Kidney glomerular epithelial cell (primary cell): ENCODE data around the gene RAPGEF1.
A peak's percentile ranks its signal among the peaks of the same experiment; 100 is the strongest.

Experiments
- DNase-seq: peaks from one replicate; lab custom pipeline; 2025; lab: John Stamatoyannopoulos, UW

RAPGEF1 gene

GRCh38 chr9:131747352-131747751 is 7.5 kb upstream of the RAPGEF1 start:
- peak; percentile 28 for DNase-seq

- no peak for DNase-seq
Measured at GRCh38 chr9:131745610-131746009, 5.7 kb upstream of the RAPGEF1 start.

GRCh38 chr9:131744720-131745201 is 4.9 kb upstream of the RAPGEF1 start:
- no peak for DNase-seq

GRCh38 chr9:131744171-131744719 is 4.4 kb upstream of the RAPGEF1 start:
- no peak for DNase-seq

- DNase-seq: no peak
Measured at GRCh38 chr9:131743501-131743900, 3.6 kb upstream of the RAPGEF1 start.

- no peak for DNase-seq
Measured at GRCh38 chr9:131743096-131743495, 3.2 kb upstream of the RAPGEF1 start.

GRCh38 chr9:131740898-131741297 is 1.0 kb upstream of the RAPGEF1 start:
- DNase-seq: no peak

- DNase-seq: no peak
Measured at GRCh38 chr9:131739133-131739958, 530 bp downstream of the RAPGEF1 start.

- DNase-seq: no peak
Measured at GRCh38 chr9:131738293-131739132, 1.4 kb downstream of the RAPGEF1 start.

- no peak for DNase-seq
Measured at GRCh38 chr9:131737426-131737825, 2.5 kb downstream of the RAPGEF1 start.

- no peak for DNase-seq
Measured at GRCh38 chr9:131736431-131736830, 3.4 kb downstream of the RAPGEF1 start.

- DNase-seq: no peak
Measured at GRCh38 chr9:131735238-131736128, 4.4 kb downstream of the RAPGEF1 start.

GRCh38 chr9:131734781-131735180 is 5.1 kb downstream of the RAPGEF1 start:
- no peak for DNase-seq

- DNase-seq: no peak
Measured at GRCh38 chr9:131734165-131734610, 5.7 kb downstream of the RAPGEF1 start.

GRCh38 chr9:131733541-131734061 is 6.3 kb downstream of the RAPGEF1 start:
- peak; percentile 99 for DNase-seq

GRCh38 chr9:131732636-131733289 is 7.1 kb downstream of the RAPGEF1 start:
- DNase-seq: no peak

GRCh38 chr9:131732061-131732526 is 7.8 kb downstream of the RAPGEF1 start:
- no peak for DNase-seq

- no peak for DNase-seq
Measured at GRCh38 chr9:131731644-131732043, 8.2 kb downstream of the RAPGEF1 start.

- no peak for DNase-seq
Measured at GRCh38 chr9:131731237-131731636, 8.6 kb downstream of the RAPGEF1 start.

- no peak for DNase-seq
Measured at GRCh38 chr9:131728961-131729360, 10.9 kb downstream of the RAPGEF1 start.

- DNase-seq: no peak
Measured at GRCh38 chr9:131728546-131728910, 11.3 kb downstream of the RAPGEF1 start.
